Gastrocnemius medialis (tissue), 4 donors: ENCODE results near the gene UBLCP1.
A peak's percentile ranks its signal among the peaks of the same experiment; 100 is the strongest.

Experiments
- POLR2A ChIP-seq, 2 donors: fragments of 450-650 bp; IDR thresholded peaks; one replicate each; pipeline ENCODE4 v1.6.1; 2017; ENCODE audit warnings: antibody characterized with exemption in 2 of 2, mild to moderate bottlenecking in 2 of 2, moderate library complexity in 2 of 2
- TF ChIP-seq, protein P1 (sequence below), 5 experiments: fragments of 450-650 bp in 3 of 5; fragments of 200-600 bp in 2 of 5; sonication (generic) in 2 of 5; IDR thresholded peaks in 4 of 5; conservative IDR thresholded peaks in 1 of 5; 1 replicate in 4 of 5; 2 replicates in 1 of 5; pipeline ENCODE4 v1.5.1; 2016 to 2019; ENCODE audit warnings: antibody characterized with exemption in 5 of 5, mild to moderate bottlenecking in 3 of 5, moderate library complexity in 3 of 5

DNA sequence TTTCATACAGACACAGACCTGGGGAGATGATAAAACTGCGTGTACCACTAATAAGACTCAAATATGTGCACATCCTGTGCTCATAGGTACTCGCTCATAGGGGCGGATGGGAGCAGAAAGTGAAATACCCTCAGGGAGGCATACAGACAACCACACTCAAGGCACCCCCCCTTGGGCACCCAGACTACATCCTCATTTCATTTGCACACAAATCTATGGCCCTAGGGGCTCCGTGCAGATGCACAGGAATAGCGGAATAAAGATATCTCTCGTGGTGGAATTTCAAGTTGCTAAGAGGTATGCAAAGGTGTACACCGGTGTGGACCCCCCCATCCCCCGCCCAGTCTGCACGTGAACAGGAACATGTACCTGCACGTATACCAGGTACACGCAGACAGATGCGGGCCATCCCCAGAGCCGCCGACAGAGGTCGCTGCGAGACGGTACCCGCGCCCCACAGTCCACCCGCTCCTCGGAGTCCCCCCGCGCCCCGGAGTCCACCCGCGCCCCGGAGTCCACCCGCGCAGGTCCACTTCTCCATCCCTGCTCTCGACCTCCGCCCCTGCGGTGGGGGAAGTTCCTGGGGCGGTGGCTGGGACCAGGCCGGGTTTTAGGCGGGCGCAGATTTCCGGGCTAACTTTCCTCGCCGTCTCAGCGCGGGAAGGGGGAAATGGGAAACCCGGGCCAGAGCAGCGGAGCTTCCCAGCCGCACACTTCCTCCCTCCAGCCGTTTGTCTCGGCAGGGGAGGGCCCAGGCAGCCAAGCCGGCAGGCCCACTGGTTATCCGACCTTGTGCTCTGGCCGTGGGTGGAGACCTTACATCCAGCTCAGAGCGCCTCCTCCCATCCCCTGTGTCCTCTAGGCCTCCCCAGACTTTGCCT is 68.2 kb downstream of the UBLCP1 start:
- no peak for TF ChIP-seq POLR2A (IDR thresholded peaks at IDR 0.05)
- TF ChIP-seq, protein P1, sequence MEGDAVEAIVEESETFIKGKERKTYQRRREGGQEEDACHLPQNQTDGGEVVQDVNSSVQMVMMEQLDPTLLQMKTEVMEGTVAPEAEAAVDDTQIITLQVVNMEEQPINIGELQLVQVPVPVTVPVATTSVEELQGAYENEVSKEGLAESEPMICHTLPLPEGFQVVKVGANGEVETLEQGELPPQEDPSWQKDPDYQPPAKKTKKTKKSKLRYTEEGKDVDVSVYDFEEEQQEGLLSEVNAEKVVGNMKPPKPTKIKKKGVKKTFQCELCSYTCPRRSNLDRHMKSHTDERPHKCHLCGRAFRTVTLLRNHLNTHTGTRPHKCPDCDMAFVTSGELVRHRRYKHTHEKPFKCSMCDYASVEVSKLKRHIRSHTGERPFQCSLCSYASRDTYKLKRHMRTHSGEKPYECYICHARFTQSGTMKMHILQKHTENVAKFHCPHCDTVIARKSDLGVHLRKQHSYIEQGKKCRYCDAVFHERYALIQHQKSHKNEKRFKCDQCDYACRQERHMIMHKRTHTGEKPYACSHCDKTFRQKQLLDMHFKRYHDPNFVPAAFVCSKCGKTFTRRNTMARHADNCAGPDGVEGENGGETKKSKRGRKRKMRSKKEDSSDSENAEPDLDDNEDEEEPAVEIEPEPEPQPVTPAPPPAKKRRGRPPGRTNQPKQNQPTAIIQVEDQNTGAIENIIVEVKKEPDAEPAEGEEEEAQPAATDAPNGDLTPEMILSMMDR (IDR thresholded peaks at IDR 0.05 in 4 of 5, conservative IDR thresholded peaks at IDR 0.05 in 1 of 5): peak; percentile 32 to 61 (median 48)
